Liver (tissue), 3 donors: ENCODE results near the gene ZBTB11.

Source experiments
- HNF4G ChIP-seq: IDR thresholded peaks from 2 replicates; pipeline ENCODE4 v1.6.1; 2016; ENCODE audit warnings: antibody characterized with exemption
- RAD21 ChIP-seq, 2 donors: IDR thresholded peaks; 2 replicates each; pipeline ENCODE4 v1.6.1; 2016; ENCODE audit warnings: antibody characterized with exemption in 2 of 2, mild to moderate bottlenecking in 2 of 2
- TAF1 ChIP-seq: conservative IDR thresholded peaks from 2 replicates; pipeline ENCODE4 v1.6.1; 2016; ENCODE audit warnings: antibody characterized with exemption, mild to moderate bottlenecking
- TF ChIP-seq, protein P1 (sequence below): fragments of 150-350 bp; IDR thresholded peaks from 2 replicates; pipeline ENCODE4 v1.5.1; 2017; ENCODE audit warnings: improper control_type of control experiment, low read depth, low read length; ENCODE audit not compliant: missing input control
- TF ChIP-seq, protein P2 (sequence below): IDR thresholded peaks from 2 replicates; pipeline ENCODE4 v1.6.1; 2016; ENCODE audit warnings: antibody characterized with exemption
- donor health status: healthy.
- donor health status: healthy.

DNA sequence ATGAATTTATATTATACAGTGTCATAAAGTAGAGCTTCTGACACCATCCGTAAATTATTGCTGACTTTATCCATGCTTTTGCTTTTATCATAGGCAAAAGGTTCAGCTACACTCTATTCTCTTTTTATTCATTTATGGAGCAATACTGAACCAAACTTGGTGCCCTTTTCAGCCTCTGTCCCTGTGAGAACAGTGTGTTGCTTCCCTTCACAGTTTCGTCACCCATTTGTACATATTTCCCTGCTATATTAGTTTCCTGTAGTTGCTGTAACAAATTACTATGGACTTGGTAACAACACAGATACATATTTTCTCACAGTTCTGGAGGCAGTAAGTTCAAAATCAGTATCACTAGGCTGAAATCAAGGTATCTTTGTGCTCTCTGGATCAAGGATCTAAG is 12.4 kb upstream of the ZBTB11 start:
- TF ChIP-seq, protein P1, sequence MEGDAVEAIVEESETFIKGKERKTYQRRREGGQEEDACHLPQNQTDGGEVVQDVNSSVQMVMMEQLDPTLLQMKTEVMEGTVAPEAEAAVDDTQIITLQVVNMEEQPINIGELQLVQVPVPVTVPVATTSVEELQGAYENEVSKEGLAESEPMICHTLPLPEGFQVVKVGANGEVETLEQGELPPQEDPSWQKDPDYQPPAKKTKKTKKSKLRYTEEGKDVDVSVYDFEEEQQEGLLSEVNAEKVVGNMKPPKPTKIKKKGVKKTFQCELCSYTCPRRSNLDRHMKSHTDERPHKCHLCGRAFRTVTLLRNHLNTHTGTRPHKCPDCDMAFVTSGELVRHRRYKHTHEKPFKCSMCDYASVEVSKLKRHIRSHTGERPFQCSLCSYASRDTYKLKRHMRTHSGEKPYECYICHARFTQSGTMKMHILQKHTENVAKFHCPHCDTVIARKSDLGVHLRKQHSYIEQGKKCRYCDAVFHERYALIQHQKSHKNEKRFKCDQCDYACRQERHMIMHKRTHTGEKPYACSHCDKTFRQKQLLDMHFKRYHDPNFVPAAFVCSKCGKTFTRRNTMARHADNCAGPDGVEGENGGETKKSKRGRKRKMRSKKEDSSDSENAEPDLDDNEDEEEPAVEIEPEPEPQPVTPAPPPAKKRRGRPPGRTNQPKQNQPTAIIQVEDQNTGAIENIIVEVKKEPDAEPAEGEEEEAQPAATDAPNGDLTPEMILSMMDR = no peak
- TF ChIP-seq TAF1 (no peak), HNF4G (no peak), RAD21 (IDR thresholded peaks at IDR 0.05) (no peak)
- TF ChIP-seq, protein P2, sequence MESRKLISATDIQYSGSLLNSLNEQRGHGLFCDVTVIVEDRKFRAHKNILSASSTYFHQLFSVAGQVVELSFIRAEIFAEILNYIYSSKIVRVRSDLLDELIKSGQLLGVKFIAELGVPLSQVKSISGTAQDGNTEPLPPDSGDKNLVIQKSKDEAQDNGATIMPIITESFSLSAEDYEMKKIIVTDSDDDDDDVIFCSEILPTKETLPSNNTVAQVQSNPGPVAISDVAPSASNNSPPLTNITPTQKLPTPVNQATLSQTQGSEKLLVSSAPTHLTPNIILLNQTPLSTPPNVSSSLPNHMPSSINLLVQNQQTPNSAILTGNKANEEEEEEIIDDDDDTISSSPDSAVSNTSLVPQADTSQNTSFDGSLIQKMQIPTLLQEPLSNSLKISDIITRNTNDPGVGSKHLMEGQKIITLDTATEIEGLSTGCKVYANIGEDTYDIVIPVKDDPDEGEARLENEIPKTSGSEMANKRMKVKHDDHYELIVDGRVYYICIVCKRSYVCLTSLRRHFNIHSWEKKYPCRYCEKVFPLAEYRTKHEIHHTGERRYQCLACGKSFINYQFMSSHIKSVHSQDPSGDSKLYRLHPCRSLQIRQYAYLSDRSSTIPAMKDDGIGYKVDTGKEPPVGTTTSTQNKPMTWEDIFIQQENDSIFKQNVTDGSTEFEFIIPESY = no peak
